SK-N-SH treated with all-trans-retinoic acid at 6 μM for 48 hours (cell line): Measurements from ENCODE around the gene PCDHA12.
"Not testable (repeated sequence)": the region's sequence is repeated elsewhere in the genome, so short reads cannot be mapped to it uniquely, and the experiment has no call there.

Experiments used
- ATAC-seq: fragments of 200-7000 bp; cut with Tn5 transposase; 3 replicates; pipeline ENCODE4 v1.9.1; 2020; ENCODE audit warnings: mild to moderate bottlenecking, moderate library complexity
- ARNTL ChIP-seq: fragments of 450-650 bp; formaldehyde crosslinking; IDR thresholded peaks from 2 replicates; pipeline ENCODE4 v1.5.0; 2020; ENCODE audit warnings: low read depth, mild to moderate bottlenecking, moderate library complexity, borderline replicate concordance
- BACH2 ChIP-seq: fragments of 250-450 bp; sonication (Bioruptor Pico); IDR thresholded peaks from 2 replicates; pipeline ENCODE4 v1.9.0; 2021; ENCODE audit warnings: mild to moderate bottlenecking, borderline replicate concordance
- CSDC2 ChIP-seq: fragments of 250-450 bp; sonication (Bioruptor Pico); IDR thresholded peaks from 2 replicates; pipeline ENCODE4 v1.5.0; 2020; ENCODE audit warnings: mild to moderate bottlenecking, moderate library complexity
- CSRNP3 ChIP-seq: fragments of 250-450 bp; sonication (Bioruptor Pico); IDR thresholded peaks from 2 replicates; pipeline ENCODE4 v1.5.1; 2021; ENCODE audit warnings: mild to moderate bottlenecking, moderate library complexity
- ESRRG ChIP-seq: fragments of 250-450 bp; sonication (Bioruptor Pico); IDR thresholded peaks from 2 replicates; pipeline ENCODE4 v1.6.1; 2021; ENCODE audit warnings: mild to moderate bottlenecking
- ISL1 ChIP-seq: fragments of 250-450 bp; sonication (Bioruptor Pico); IDR thresholded peaks from 2 replicates; pipeline ENCODE4 v2.1.2; 2022; ENCODE audit warnings: mild to moderate bottlenecking, moderate library complexity
- OSR1 ChIP-seq: fragments of 250-450 bp; sonication (Bioruptor Pico); IDR thresholded peaks from 2 replicates; pipeline ENCODE4 v1.8.0; 2022; ENCODE audit warnings: moderate library complexity, mild to moderate bottlenecking, inconsistent platforms
- PATZ1 ChIP-seq: fragments of 250-450 bp; sonication (Bioruptor Pico); IDR thresholded peaks from 2 replicates; pipeline ENCODE4 v1.8.0; 2020; ENCODE audit warnings: mild to moderate bottlenecking, moderate library complexity, borderline replicate concordance
- SNAI2 ChIP-seq: fragments of 250-450 bp; sonication (Bioruptor Pico); IDR thresholded peaks from 2 replicates; pipeline ENCODE4 v1.5.0; 2020; ENCODE audit warnings: mild to moderate bottlenecking, moderate library complexity
- TSHZ2 ChIP-seq: fragments of 250-450 bp; sonication (Bioruptor Pico); IDR thresholded peaks from 2 replicates; pipeline ENCODE4 v1.5.0; 2020; ENCODE audit warnings: mild to moderate bottlenecking, moderate library complexity
- ZNF565 ChIP-seq: fragments of 450-650 bp; formaldehyde crosslinking; conservative IDR thresholded peaks from 2 replicates; pipeline ENCODE4 v1.5.0; 2020; ENCODE audit warnings: low read depth, mild to moderate bottlenecking, moderate library complexity
- ZNF70 ChIP-seq: fragments of 450-650 bp; formaldehyde crosslinking; IDR thresholded peaks from 2 replicates; pipeline ENCODE4 v1.5.0; 2020; ENCODE audit warnings: mild to moderate bottlenecking, moderate library complexity
- TF ChIP-seq, protein P1 (sequence below): fragments of 250-450 bp; sonication (Bioruptor Pico); IDR thresholded peaks from 2 replicates; pipeline ENCODE4 v1.8.0; 2021; ENCODE audit warnings: low read depth, mild to moderate bottlenecking, moderate library complexity, borderline replicate concordance
- TF ChIP-seq, protein P2 (sequence below): fragments of 250-450 bp; sonication (Bioruptor Pico); IDR thresholded peaks from 2 replicates; pipeline ENCODE4 v1.5.1; 2020; ENCODE audit warnings: low read depth, mild to moderate bottlenecking, moderate library complexity

PCDHA12 gene

DNA sequence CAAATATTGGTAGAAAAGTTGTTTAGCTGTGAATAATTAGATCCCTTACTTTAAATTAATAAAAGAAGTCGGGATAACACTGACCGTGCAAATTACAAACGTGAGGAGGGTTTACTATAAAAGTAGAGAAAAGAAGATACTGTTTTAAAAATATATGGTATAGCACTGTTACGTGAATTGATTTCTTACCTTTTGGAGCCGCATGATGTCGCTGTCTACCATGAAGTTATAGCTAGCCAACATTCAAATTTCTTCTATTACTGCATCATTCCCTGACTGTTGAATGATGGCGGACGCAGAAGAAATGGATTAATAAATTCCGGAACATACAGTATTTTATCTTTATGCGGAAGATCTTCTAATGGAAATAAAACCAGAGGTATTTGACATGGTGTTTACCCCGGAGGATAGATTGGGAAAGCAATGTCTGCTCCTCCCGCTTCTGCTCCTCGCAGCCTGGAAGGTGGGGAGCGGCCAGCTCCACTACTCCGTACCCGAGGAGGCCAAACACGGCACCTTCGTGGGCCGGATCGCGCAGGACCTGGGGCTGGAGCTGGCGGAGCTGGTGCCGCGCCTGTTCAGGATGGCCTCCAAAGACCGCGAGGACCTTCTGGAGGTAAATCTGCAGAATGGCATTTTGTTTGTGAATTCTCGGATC, 47.3 kb upstream of the PCDHA12 start, which contains the start of gene PCDHA6 (continued):
- TF ChIP-seq CSRNP3 (CRISPR knock-in tag), result no peak
- TF ChIP-seq, protein P1, sequence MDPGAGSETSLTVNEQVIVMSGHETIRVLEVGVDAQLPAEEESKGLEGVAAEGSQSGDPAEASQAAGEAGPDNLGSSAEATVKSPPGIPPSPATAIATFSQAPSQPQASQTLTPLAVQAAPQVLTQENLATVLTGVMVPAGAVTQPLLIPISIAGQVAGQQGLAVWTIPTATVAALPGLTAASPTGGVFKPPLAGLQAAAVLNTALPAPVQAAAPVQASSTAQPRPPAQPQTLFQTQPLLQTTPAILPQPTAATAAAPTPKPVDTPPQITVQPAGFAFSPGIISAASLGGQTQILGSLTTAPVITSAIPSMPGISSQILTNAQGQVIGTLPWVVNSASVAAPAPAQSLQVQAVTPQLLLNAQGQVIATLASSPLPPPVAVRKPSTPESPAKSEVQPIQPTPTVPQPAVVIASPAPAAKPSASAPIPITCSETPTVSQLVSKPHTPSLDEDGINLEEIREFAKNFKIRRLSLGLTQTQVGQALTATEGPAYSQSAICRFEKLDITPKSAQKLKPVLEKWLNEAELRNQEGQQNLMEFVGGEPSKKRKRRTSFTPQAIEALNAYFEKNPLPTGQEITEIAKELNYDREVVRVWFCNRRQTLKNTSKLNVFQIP, result no peak

DNA sequence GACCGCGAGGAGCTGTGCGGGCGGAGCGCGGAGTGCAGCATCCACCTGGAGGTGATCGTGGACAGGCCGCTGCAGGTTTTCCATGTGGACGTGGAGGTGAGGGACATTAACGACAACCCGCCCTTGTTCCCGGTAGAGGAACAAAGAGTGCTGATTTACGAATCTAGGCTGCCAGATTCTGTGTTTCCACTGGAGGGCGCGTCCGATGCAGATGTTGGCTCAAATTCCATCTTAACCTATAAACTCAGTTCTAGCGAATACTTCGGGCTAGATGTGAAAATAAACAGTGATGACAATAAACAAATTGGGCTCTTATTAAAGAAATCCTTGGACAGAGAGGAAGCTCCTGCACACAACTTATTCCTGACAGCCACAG, 46.8 kb upstream of the PCDHA12 start:
- ATAC-seq, result no peak
- TF ChIP-seq, protein P2, sequence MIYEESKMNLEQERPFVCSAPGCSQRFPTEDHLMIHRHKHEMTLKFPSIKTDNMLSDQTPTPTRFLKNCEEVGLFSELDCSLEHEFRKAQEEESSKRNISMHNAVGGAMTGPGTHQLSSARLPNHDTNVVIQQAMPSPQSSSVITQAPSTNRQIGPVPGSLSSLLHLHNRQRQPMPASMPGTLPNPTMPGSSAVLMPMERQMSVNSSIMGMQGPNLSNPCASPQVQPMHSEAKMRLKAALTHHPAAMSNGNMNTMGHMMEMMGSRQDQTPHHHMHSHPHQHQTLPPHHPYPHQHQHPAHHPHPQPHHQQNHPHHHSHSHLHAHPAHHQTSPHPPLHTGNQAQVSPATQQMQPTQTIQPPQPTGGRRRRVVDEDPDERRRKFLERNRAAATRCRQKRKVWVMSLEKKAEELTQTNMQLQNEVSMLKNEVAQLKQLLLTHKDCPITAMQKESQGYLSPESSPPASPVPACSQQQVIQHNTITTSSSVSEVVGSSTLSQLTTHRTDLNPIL (CRISPR knock-in tag), result no peak
- TF ChIP-seq ISL1 (CRISPR knock-in tag), result no peak
- TF ChIP-seq, all 23 proteins: peak for 0

DNA sequence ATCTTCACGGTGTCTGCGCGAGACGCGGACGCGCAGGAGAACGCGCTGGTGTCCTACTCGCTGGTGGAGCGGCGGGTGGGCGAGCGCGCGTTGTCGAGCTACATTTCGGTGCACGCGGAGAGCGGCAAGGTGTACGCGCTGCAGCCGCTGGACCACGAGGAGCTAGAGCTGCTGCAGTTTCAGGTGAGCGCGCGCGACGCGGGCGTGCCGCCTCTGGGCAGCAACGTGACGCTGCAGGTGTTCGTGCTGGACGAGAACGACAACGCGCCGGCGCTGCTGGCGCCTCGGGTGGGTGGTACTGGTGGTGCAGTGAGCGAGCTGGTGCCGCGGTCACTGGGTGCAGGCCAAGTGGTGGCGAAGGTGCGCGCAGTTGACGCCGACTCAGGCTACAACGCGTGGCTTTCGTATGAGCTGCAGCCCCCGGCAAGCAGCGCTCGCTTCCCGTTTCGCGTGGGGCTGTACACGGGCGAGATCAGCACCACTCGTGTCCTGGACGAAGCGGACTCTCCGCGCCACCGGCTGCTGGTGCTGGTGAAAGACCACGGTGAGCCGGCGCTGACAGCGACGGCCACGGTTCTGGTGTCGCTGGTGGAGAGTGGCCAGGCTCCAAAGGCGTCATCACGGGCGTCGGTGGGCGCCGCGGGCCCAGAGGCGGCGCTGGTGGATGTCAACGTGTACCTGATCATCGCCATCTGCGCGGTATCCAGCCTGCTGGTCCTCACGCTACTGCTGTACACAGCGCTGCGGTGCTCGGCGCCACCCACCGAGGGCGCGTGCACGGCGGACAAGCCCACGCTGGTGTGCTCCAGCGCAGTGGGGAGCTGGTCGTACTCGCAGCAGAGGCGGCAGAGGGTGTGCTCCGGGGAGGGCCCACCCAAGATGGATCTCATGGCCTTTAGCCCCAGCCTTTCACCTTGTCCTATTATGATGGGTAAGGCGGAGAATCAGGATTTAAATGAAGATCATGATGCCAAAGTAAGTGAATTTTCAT, 45.3 kb upstream of the PCDHA12 start:
- not testable (repeated sequence) for ATAC-seq

DNA sequence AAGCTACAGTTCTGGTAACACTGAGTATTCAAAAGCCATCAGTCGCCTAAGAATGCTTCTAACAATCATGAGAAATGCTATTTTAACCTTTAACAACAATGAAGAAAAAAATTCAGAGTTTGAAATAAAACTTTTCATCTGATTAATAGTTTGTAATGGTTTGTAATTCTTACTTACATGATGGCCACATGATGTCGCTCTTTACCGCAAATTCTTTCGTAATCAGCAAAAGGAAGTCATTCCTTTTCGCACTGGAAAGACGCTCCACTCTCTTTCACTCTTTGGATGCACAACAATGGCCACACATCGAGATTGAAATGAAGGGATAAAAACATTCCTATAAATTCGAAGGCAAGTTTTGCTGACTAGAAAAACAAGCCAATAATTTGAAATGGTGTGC, 41.1 kb upstream of the PCDHA12 start, which contains the start of gene PCDHA7:
PCDHA7 (plus strand) TSS at position 277 of the 400 bp plus-strand sequence; CDS start at position 392, 115 bp downstream.
- ATAC-seq, result no peak
- TF ChIP-seq ISL1 (CRISPR knock-in tag), result no peak
- no peak for TF ChIP-seq ARNTL (CRISPR knock-in tag)
- TF ChIP-seq ZNF70 (CRISPR knock-in tag), result no peak
- TF ChIP-seq ESRRG, result no peak
- TF ChIP-seq CSDC2 (CRISPR knock-in tag), result no peak
- no peak for TF ChIP-seq SNAI2 (CRISPR knock-in tag)
- no peak for TF ChIP-seq BACH2 (CRISPR knock-in tag)
- no peak for TF ChIP-seq PATZ1 (CRISPR knock-in tag)
- TF ChIP-seq TSHZ2 (CRISPR knock-in tag), result no peak
- no peak for TF ChIP-seq OSR1 (CRISPR knock-in tag)
- TF ChIP-seq, protein P2 (CRISPR knock-in tag), result no peak
- TF ChIP-seq ZNF565 (CRISPR knock-in tag), result no peak
- TF ChIP-seq, all 23 proteins: peak for 0

- ATAC-seq, result not testable (repeated sequence)
Measured at GRCh38 chr5:140834439-140835008, 40.6 kb upstream of the PCDHA12 start.
